OCI-LY3 (cell line): ENCODE measurements around the gene DPP10.

Source experiments
- EZH2phosphoT487 ChIP-seq: fragments of 200-600 bp; shearing (Covaris generic); IDR thresholded peaks from 2 replicates; pipeline ENCODE4 v1.6.1; 2018; ENCODE audit warnings: antibody characterized with exemption, mixed run types, low read depth
- TF ChIP-seq, protein P1 (sequence below): fragments of 200-600, 300-600 bp; sonication (generic); IDR thresholded peaks from 2 replicates; pipeline ENCODE4 v1.5.1; 2014; ENCODE audit warnings: antibody characterized with exemption, low read length, low read depth

DNA sequence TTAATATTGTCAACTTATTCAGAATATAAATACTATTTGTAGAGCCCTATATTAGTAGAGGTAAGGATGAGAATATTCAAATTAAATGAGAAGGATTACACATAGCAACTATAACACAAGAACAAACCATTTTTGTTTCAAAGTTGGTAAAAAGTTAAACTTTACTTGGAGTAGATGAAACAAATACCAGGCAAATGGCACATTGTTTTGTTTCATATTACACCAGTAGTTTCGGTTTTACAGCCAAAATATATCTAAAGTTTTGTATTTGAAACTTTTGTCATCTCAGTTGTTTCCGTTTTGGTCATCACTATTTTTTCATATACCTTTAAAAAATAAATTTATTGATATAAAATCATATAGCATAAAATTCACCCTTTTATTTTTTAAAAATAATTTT is 1039.4 kb downstream of the DPP10 start:
- TF ChIP-seq, protein P1, sequence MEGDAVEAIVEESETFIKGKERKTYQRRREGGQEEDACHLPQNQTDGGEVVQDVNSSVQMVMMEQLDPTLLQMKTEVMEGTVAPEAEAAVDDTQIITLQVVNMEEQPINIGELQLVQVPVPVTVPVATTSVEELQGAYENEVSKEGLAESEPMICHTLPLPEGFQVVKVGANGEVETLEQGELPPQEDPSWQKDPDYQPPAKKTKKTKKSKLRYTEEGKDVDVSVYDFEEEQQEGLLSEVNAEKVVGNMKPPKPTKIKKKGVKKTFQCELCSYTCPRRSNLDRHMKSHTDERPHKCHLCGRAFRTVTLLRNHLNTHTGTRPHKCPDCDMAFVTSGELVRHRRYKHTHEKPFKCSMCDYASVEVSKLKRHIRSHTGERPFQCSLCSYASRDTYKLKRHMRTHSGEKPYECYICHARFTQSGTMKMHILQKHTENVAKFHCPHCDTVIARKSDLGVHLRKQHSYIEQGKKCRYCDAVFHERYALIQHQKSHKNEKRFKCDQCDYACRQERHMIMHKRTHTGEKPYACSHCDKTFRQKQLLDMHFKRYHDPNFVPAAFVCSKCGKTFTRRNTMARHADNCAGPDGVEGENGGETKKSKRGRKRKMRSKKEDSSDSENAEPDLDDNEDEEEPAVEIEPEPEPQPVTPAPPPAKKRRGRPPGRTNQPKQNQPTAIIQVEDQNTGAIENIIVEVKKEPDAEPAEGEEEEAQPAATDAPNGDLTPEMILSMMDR = no peak
- no peak for TF ChIP-seq EZH2phosphoT487
